ENCODE results near the gene AUTS2.

DNA sequence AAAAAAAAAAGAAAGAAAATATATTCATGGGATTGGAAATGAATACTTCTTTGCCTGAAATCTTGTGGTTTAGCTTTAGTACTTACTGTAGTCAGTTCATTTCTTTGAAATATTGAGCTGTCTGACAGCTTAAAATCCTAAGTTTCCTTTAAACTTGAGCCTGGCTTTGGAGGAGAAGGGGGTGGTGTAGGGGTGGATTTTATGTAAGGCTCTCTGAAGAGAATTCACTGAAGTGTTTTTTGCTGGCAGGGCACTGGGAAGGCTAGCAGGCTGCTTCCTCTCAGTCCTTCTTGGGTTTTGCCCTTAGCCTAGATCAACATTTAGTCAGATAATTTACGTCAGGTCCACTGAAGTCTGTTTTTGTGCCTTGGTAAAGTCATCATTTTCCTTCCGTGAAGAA is 516.5 kb downstream of the AUTS2 start:
- TF ChIP-seq CTCF (IDR thresholded peaks at IDR 0.05; ENCODE audit: low read length) = no peak
- TF ChIP-seq EZH2 (IDR thresholded peaks at IDR 0.05; ENCODE audit: borderline replicate concordance, low read length) = no peak

Data from OCI-LY1 (cell line).